Fibroblast of villous mesenchyme (primary cell): ENCODE data around the gene HOMEZ. TPM values are rescaled to one million over a fixed set of nuclear protein-coding genes. Genes with fewer than 3 reads are reported as not detected.
"Not testable (repeated sequence)": the region's sequence is repeated elsewhere in the genome, so short reads cannot be mapped to it uniquely, and the experiment has no call there.

Experiments used
- DNase-seq: peaks from one replicate; pipeline ENCODE4 v3.0.0-alpha.2; 2010; ENCODE audit warnings: low read depth
- H3K4me3 ChIP-seq: 2 replicates; pipeline ENCODE4 v1.5.1; 2011; ENCODE audit warnings: low read depth, mild to moderate bottlenecking, low read length
- CTCF ChIP-seq: IDR thresholded peaks from 2 replicates; pipeline ENCODE4 v1.5.1; 2012; ENCODE audit warnings: low read depth, mild to moderate bottlenecking, low read length; ENCODE audit not compliant: insufficient read depth
- total RNA-seq: library from RNA; depleted of rRNA; stranded (reverse); fragments of >200 nt; gene quantifications from 2 replicates; pipeline ENCODE4 v1.2.3, GENCODE V29; 2012

Gene HOMEZ
- total RNA-seq, result 4.2 and 6.0 TPM in 2 replicates

- H3K4me3 ChIP-seq, result peak within 1 kb of the TSS; percentile 93
- TF ChIP-seq CTCF, result no peak
- peak; percentile 98 for DNase-seq
These were observed at the start of gene HOMEZ for GRCh38 chr14:23286020-23286901. HOMEZ (minus strand) TSS chr14:23286132; CDS start chr14:23285952, 180 bp downstream.

- H3K4me3 ChIP-seq, result no peak overlapping the region
- no peak for DNase-seq
- TF ChIP-seq CTCF, result no peak
These were observed 49.7 kb upstream of the HOMEZ start for GRCh38 chr14:23335623-23336022.

- peak; percentile 83 for DNase-seq
- peak; percentile 83 for TF ChIP-seq CTCF
- H3K4me3 ChIP-seq, result no peak overlapping the region
These were observed 42.2 kb upstream of the HOMEZ start for GRCh38 chr14:23327947-23328744.

GRCh38 chr14:23326491-23327332 is 40.8 kb upstream of the HOMEZ start:
- TF ChIP-seq CTCF, result no peak
- no peak for DNase-seq
- no peak overlapping the region for H3K4me3 ChIP-seq

GRCh38 chr14:23325746-23326145 is 39.8 kb upstream of the HOMEZ start:
- not testable (repeated sequence) for DNase-seq, H3K4me3 ChIP-seq

GRCh38 chr14:23324993-23325392 is 39.1 kb upstream of the HOMEZ start:
- H3K4me3 ChIP-seq, result no peak overlapping the region
- DNase-seq, result no peak
- TF ChIP-seq CTCF, result no peak
